GM12892 (cell line): ENCODE measurements around the gene LBR.

Experiments
- POLR2A ChIP-seq: IDR thresholded peaks from 2 replicates; pipeline ENCODE4 v1.6.1; 2011; ENCODE audit warnings: low read depth, low read length, control low read depth
- POLR2AphosphoS5 ChIP-seq: IDR thresholded peaks from 2 replicates; pipeline ENCODE4 v1.6.1; 2011; ENCODE audit warnings: low read depth, low read length, control low read depth

- no peak for TF ChIP-seq POLR2AphosphoS5
- no peak for TF ChIP-seq POLR2A
Observed at GRCh38 chr1:225431081-225431863, 3.4 kb upstream of the LBR start.
